Measurements from ENCODE around the gene ZDHHC5. TPM values are rescaled to one million over a fixed set of nuclear protein-coding genes. Genes with fewer than 3 reads are reported as not detected.
A peak's percentile ranks its signal among the peaks of the same experiment; 100 is the strongest.

The ZDHHC5 gene
- total RNA-seq, 1 donor from 2014 or later: 42.3 TPM

- Mint-ChIP-seq H3K27me3 (ENCODE audit: unreplicated experiment) (peaks cover 41% of the 10 kb centered on the region), H3K4me3 (ENCODE audit: unreplicated experiment) (peak overlapping the region; percentile 97), H3K27ac (ENCODE audit: unreplicated experiment) (peak overlapping the region; percentile 100), H3K9me3 (ENCODE audit: unreplicated experiment) (peaks cover 38% of the 10 kb centered on the region), H3K4me1 (ENCODE audit: low read depth, unreplicated experiment) (peaks cover 51% of the 10 kb centered on the region), H3K36me3 (ENCODE audit: unreplicated experiment) (no peaks in the 10 kb centered on the region)
- peak; percentile 41 for DNase-seq
- TF ChIP-seq CTCF (IDR thresholded peaks at IDR 0.05; ENCODE audit: partially characterized antibody, unreplicated experiment): no peak
These were observed 20.5 kb upstream of the ZDHHC5 start for GRCh38 chr11:57647372-57647771.

- H3K9me3 Mint-ChIP-seq (ENCODE audit: unreplicated experiment): peaks cover 40% of the 10 kb centered on the region
- DNase-seq: peak; percentile 55
These were observed 19.7 kb upstream of the ZDHHC5 start for GRCh38 chr11:57647960-57648800.

GRCh38 chr11:57648801-57649735, 18.8 kb upstream of the ZDHHC5 start:
- Mint-ChIP-seq H3K27me3 (ENCODE audit: unreplicated experiment) (peaks cover 36% of the 10 kb centered on the region), H3K27ac (ENCODE audit: unreplicated experiment) (peak overlapping the region; percentile 100), H3K4me1 (ENCODE audit: low read depth, unreplicated experiment) (peaks cover 43% of the 10 kb centered on the region), H3K36me3 (ENCODE audit: unreplicated experiment) (no peaks in the 10 kb centered on the region), H3K9me3 (ENCODE audit: unreplicated experiment) (peaks cover 38% of the 10 kb centered on the region), H3K4me3 (ENCODE audit: unreplicated experiment) (peak overlapping the region; percentile 97)
- peak; percentile 63 for DNase-seq
- TF ChIP-seq CTCF (IDR thresholded peaks at IDR 0.05; ENCODE audit: partially characterized antibody, unreplicated experiment): no peak

More at GRCh38 chr11:57647960-57648800, 19.7 kb upstream of the ZDHHC5 start:
- peaks cover 51% of the 10 kb centered on the region for H3K4me1 Mint-ChIP-seq (ENCODE audit: low read depth, unreplicated experiment)
- no peaks in the 10 kb centered on the region for H3K36me3 Mint-ChIP-seq (ENCODE audit: unreplicated experiment)
- H3K27ac Mint-ChIP-seq (ENCODE audit: unreplicated experiment): peak overlapping the region; percentile 100
- TF ChIP-seq CTCF (IDR thresholded peaks at IDR 0.05; ENCODE audit: partially characterized antibody, unreplicated experiment): no peak
- H3K4me3 Mint-ChIP-seq (ENCODE audit: unreplicated experiment): peak overlapping the region; percentile 97
- peaks cover 42% of the 10 kb centered on the region for H3K27me3 Mint-ChIP-seq (ENCODE audit: unreplicated experiment)

DNA sequence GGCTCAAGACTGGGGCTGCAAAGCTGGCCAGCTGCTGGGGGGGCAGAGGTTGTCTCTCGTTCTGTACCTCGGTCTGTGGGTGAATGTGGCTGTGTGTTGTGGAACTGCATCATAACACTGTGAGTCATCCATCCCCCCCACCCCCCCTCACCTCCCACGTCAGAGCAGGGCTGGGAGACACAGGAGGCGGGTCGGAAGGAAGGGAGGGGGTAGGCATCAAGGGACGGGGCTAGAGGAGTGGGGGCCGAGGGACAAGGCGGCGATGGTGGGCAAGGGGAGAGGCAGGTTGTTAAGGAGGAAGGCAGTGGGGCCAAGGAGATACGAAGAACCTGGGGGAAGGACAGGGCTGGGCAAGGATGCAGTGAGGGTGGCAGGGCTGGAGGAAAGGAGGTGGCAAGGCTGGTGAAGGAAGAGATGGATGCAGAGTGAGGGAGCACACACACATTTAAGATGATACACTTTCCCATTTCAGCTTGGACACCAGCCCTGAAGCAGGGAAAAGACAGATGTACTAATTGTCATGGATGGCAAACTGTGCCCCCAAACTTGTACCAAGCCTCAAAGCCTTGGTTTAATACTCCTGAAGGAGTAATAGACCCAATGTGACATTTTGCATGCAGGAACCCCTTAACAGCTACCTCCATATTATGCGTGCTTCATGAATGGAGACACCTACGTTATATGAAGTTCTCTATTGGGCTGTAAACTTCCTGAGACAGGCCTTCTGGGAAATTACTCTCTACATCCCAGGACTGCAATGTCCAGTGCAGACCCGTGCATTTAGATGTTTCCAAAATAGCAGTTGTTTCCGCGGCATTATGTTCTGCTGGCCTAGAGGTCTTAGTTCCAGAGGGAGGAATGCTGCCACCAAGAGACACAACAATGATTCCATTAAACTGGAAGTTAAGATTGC, 17.8 kb upstream of the ZDHHC5 start, which contains the start of gene YPEL4:
TSS of gene YPEL4 (minus strand) at position 87 of the 913 bp plus-strand sequence. CDS start 2,805 bp downstream, outside the sequence.
- Mint-ChIP-seq H3K4me3 (ENCODE audit: unreplicated experiment) (peak within 1 kb of the TSS; percentile 97), H3K9me3 (ENCODE audit: unreplicated experiment) (peaks cover 40% of the 10 kb centered on the region), H3K4me1 (ENCODE audit: low read depth, unreplicated experiment) (peaks cover 43% of the 10 kb centered on the region), H3K27me3 (ENCODE audit: unreplicated experiment) (peaks cover 35% of the 10 kb centered on the region), H3K27ac (ENCODE audit: unreplicated experiment) (peak within 1 kb of the TSS; percentile 100), H3K36me3 (ENCODE audit: unreplicated experiment) (no peaks in the 10 kb centered on the region)
- peak; percentile 68 for DNase-seq
- TF ChIP-seq CTCF (IDR thresholded peaks at IDR 0.05; ENCODE audit: partially characterized antibody, unreplicated experiment): no peak
